DMS79 treated with DMSO at 0.1 percent for 48 hours (cell line): ENCODE results near the gene SCNM1.
"Not testable (repeated sequence)": the region's sequence is repeated elsewhere in the genome, so short reads cannot be mapped to it uniquely, and the experiment has no call there.

ENCODE experiments used
- DNase-seq: peaks from one replicate; lab custom pipeline; 2025; lab: John Stamatoyannopoulos, UW

The SCNM1 gene

DNA sequence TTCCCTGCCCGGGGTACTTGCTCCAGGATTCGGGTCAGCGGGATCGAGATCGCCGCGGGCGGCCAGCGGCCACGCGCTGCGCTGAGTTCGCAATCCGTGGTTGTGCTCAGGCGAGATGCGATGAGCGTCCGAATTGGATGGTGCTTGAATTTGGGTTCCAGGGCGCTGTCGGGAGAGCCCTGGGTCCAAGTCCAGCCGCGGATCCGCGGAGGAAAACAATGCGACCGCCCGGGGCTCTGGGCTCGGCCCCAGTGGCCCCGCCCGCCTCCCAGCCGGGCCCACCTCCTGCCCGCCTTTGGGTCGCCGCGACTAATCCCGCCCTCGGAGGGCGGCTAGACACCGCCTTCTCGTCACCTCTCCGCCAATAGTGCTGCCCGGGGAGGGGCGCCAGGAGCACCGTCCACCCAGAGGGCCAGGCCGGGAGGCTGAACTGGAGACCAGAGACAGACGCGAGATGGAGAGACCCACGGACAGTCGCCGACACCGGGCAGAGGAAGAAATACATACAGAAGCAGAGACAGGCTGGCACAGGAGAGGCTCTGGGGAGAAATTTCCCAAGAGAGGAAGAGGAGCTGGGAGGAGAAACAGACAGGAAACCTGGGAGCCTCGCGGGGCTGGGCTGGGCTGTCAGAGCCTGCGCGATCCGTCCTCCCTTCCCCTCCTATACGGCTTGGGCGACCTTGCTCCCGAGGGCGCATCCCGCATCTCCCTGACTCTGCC lies 19.4 kb upstream of the SCNM1 start, which contains the start of gene SEMA6C:
SEMA6C (minus strand) TSS at position 220 of the 720 bp plus-strand sequence. CDS start 4,010 bp downstream, outside the sequence.
- peak; percentile 91 for DNase-seq

DNA sequence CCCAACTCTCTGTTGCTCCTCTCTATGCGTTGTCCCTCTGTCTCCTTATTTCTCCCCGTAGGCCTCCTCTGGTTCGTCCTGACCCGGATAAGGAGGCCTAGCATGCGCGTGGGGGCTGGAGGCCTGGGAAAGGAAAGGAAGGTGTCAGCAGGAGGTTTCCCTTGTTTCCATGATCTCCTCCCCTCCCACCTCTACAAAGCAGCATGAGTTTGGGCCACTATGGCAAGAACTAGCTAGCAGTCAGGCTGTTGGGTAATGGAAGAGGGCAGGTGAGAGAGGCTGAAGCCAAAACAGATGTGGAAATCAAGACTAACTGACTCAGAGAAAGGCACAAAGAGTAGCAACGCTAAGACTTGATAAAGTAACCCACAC lies 18.8 kb upstream of the SCNM1 start:
- no peak for DNase-seq

DNA sequence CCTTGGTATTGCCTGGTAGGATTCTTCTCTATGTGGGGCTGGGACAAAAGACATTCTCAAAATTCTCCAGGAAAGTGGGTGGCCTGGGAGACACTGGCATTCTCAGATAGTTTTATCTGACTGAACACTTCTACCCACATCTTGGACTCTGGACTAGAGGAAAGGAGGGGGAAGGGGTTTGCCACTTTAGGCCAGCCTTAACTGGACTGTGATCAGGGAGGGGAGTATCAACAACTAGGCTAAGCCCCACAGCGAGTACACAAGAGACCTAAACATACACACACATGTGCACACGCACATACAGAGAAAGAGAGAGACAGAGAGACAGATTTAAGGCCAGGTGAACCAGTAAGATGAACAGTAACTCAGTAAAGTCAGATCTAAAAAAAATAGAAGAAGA lies 18.3 kb upstream of the SCNM1 start:
- no peak for DNase-seq

DNA sequence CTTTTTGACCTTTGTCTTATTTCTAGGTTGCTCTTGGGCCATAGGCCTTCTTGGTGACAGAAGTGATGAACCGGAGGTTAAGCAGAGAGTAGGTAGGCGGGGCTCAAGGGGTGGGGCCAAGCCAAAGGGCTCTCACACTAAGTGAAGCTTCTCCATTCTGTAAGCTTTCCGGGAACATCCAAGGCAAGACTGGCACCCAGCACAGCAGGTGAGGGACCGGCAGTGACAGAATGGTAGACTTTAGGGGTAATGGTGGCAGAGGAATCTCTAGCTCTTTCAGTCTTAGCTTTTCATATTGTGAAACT lies 9.5 kb upstream of the SCNM1 start, which contains the start of gene TNFAIP8L2:
TNFAIP8L2 (plus strand) TSS at position 135 of the 305 bp plus-strand sequence. CDS start 2,049 bp downstream, outside the sequence.
- DNase-seq: no peak

DNA sequence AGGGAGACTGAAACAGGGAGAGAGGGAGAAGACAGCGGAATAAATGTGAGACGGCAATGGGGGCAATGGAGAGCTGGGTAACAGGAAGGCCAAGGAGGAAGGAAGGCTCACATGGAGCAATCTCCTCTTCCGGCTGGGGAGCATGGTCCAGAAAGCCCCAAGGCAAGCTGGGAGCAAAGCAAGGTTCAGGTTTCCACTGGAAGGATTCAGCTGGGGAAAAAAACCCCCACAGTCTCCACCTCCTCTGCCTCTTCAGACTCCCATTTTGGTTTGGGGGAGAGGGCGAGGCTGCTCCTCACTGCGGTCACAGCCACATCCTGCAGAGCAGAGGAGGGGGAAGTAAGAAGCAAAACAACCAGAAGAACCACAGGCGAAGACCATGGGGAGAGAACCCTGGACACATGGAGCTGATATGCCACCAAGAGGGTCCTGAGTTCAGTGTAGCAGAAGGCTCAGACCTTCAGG lies 8.8 kb upstream of the SCNM1 start:
- no peak for DNase-seq

DNA sequence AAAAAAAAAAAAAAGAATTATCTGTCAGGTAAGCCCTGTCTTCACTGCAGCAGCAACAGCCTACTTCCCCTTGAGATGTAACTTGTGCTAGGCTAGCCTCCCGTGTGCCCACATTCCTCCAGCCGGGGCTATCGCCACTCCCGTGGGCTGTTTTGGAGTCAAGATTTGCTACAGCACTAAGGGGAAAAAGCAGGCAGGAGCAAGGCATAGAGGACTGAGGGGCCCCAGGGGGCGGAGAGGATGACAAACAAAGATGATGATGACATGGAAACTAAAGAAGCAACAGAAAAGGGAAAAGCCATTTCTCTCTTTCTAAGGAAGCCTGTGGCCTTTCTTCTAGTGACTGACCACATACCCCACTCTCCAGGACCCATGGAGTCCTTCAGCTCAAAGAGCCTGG lies 7.6 kb upstream of the SCNM1 start:
- no peak for DNase-seq

DNA sequence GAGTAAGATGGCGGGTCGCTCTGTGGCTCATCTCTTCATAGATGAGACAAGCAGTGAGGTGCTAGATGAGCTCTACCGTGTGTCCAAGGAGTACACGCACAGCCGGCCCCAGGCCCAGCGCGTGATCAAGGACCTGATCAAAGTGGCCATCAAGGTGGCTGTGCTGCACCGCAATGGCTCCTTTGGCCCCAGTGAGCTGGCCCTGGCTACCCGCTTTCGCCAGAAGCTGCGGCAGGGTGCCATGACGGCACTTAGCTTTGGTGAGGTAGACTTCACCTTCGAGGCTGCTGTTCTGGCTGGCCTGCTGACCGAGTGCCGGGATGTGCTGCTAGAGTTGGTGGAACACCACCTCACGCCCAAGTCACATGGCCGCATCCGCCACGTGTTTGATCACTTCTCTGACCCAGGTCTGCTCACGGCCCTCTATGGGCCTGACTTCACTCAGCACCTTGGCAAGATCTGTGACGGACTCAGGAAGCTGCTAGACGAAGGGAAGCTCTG lies 7.1 kb upstream of the SCNM1 start:
- no peak for DNase-seq

DNA sequence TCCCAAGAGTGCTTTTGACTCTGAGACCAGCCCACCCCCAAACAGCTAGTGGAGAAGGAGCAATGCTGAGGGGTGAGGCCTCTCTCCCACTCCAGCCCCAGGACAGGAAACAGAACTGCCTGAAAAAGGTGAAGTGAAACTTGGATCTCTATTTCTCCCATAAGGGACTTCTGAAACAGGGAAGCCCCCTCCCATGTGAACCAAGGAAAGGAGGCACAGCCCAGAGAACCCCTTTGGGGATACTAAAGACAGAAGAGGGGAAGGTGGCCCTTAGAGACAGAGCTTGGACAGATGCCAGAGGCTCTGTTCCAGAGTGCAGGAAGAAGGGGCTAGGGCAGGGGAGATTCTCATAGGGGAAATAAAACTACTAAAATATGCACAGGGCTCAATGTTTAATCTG lies 6.6 kb upstream of the SCNM1 start:
- no peak for DNase-seq

DNA sequence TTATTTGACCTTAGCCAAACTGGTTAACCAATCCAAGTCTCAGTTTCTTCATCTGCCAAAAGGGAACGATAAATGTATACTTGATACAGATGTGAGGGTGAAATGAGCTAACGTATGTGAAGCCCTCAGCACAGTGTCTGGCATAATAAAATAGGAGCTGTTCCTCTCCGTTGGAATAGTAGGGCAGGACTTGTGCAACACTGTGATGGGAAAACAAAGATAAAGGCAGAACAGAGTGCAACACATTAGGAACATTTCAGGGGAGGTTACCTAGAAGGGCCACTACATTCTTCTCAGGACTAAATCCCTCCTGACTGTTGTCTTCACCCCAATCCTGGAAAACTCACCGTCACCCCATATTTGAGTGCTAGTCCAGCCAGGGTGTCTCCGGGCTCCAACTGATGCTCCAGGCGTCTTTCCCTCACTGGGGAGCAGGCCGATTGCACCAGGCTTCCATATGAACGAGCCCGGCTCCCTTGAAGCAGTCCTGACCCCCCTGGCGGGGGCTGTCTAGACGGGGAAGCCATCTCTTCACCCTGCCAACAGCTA lies 1.1 kb upstream of the SCNM1 start:
- no peak for DNase-seq

DNA sequence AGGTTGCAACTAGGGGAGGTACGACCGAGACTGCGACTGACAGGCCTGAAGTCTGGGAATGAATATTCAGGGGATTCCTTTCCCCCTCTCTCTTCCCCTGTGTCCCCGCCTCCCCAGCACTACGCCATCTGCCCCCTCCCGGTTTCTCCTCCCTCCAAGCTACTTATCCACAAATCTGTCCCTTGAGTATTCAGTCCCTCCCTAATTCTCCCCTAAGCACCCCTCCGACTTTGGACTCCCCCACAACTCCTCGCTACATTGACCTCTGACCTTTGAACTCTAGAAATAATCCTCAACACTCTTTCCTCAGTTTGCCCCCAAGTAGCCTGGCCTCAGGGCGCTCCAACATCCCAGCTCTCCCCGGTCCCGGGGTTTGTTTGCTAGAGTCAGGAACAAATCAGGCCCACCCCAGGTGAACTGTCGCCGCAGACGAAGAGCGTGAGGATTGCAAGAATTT lies 635 bp upstream of the SCNM1 start:
- DNase-seq: peak; percentile 60

DNA sequence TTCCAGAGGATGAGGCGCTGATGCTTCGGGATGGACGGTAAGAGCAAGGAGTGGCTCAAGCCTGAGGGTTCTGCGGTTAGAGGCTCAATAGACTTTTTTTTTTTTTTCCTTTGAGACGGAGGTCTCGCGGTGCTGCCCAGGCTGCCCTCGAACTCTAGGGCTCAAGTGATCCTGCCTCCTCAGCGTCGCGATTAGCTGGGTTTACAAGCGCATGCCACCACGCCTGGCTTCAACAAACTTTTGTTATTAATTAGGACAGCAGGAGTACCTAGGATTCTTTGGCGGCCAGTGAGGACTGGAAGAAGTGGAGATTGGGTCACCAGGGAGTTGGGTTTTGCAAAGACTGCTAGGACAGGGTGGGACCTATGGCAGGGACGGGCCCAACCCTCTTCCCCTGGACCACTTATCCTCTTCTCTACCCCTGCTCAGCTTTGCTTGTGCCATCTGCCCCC lies 587 bp downstream of the SCNM1 start:
- DNase-seq: no peak

DNA sequence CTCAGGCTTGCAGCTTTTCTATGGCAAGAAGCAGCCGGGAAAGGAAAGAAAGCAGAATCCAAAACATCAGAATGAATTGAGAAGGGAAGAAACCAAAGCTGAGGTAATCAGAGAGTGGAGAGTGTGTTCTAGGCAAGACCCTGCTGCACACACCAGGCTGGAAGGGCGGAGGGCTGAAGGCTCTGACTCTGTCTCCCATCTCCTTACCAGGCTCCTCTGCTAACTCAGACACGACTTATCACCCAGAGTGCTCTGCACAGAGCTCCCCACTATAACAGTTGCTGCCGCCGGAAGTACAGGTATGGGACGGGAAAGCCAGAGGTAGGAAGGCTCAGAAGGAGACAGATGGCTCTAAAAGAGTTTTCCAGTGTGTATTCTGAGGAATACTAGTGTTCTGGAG lies 1.2 kb downstream of the SCNM1 start:
- no peak for DNase-seq

DNA sequence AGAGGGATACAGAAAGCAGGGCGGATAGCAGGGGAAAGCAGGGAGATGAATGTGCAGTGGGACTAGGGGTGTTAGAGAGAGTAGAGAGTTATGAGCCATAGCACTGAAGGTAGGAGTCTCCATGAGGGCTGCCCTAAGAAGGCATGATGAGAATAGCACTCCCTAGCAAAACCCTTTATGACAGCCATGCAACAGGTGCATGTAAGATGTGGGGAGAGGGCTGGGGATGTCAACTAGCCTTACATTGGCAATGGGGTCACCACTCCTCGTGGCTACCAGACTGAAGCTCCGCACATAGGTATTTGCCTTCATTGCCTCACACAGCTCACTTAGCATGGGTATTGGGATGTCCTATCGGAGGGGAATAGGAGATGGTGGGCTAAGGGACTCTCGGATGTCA lies 5.2 kb downstream of the SCNM1 start:
- DNase-seq: no peak

DNA sequence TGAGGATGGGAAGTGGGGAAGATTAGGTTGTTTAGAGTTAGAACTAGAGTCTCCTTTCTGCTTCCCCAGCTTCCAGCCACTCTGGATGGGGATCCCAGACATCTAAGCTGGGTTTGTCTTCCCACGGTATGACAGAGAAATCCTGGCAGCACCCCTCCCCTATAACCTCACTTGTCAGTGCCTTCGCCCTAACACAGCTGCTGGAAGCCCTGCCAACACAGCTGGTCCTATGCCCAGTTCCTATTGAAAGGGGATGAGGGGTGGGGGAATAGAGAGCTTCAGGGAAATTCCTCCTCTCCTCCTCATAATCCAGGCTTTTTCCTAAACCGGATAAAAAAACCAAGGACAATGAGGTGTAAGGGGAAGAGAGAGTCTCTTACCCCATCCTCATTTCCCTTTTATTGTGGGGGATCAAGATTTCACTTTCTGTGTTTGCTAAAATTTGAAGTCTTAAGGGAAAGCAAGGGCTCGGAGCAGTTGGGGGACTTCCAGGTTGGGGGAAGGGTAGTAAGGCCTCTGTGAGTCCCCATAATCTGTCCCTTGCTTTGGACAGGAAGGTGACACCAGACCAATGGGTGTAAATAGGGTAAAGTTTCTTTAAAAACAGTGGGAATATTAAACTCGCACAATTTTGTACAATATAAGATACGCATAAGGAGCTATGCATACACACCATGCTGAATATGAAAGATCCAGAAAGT lies 9.2 kb downstream of the SCNM1 start:
- DNase-seq: no peak

DNA sequence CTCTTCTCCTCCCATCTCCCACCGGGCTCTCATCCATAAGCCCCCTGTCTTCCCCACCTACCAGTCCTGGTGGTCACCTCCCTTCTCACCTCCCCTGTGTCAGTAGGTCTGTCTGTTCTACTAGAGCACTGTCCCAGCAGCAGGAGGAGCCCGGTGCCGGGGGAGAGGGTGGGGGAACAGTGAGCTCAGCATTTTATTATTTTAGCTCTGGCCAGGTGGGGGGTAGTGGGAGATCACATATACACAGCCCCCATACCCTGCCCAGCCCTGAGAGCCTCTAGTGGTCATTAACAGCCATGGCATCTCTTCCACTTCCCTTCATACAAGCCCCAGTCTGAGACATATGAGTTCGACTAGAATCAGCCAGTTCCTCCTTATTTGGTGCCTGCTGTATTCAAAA lies 9.9 kb downstream of the SCNM1 start, which contains the start of gene TMOD4:
TMOD4 (minus strand) TSS at position 119 of the 400 bp plus-strand sequence. CDS start 1,106 bp downstream, outside the sequence.
- no peak for DNase-seq

DNA sequence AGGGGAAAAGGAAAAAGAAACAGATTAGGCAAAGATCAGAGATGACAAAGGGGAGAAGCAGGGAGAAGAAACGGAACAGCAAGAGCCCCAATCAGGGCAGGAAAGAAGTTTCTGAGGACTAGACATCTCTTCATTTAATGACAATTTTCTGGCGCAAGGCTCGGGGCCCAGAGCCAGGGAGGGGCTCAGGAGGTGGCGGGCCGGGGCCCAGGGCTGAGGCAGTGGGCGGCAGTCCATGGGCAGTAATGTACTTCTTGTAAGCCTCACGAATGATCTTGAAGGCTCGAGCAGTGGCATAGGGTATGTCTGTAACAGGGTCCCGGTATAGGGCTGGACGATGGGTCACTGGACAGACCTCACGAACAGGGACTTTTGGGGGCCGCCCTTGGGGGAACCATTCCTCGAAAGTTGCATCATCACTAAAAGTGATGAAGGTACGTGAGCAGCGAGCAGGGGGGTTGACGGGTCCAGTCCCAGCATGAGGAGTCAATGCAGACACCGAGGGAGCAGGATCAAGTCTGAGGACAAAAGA lies 10.6 kb downstream of the SCNM1 start:
- DNase-seq: no peak

DNA sequence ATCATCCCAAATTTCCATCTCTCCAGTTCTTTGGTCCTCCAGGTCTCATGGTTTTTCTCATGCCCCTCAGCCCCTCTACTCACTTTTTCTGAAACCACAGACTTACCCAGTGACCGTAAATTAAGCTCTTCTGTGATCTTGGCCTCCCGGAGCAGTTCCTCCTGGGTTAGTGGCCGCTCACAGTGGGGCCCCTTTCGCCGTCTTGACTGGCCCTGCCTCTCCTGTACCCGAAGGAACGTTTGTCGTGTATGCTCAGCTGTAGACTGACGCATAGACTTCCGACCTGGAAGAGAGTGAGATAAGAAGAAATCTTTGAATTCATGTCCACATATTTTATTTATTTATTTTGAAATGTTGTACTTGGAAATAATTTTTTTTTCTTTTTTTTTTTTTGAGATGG lies 18.3 kb downstream of the SCNM1 start:
- DNase-seq: no peak

DNA sequence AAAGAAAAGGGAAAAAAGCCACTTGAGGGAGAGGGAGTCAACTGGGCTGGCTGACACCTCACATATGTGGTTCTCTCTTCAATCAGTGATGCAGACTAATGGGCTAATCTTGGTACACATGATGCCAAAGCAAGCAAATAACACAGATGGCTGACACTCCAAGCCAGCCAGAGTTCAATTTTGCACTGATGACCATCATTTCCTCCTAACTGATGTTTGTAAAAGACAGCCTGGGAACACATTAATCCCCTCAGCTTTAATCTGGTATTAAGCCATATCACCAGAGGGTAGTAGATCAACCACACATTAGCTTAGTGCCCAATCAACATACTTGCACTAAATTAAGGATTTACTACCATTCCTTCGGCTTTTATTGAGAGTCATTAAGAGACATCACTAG lies 21.3 kb downstream of the SCNM1 start:
- DNase-seq: no peak

DNA sequence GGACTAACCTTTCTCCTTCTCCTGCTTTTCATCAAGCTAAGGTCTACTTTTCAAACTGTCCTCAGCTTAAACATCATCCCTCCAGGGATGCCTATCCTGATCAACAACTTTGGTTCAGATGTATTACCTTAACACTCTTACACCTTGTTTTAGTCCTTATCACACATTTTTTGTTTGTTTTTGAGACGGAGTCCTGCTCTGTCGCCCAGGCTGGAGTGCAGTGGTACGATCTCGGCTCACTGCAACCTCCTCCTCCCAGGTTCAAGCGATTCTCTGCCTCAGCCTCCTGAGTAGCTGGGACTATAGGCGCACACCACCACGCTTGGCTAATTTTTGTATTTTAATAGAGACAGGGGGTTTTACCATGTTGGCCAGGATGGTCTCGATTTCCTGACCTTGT lies 22.7 kb downstream of the SCNM1 start:
- not testable (repeated sequence) for DNase-seq

DNA sequence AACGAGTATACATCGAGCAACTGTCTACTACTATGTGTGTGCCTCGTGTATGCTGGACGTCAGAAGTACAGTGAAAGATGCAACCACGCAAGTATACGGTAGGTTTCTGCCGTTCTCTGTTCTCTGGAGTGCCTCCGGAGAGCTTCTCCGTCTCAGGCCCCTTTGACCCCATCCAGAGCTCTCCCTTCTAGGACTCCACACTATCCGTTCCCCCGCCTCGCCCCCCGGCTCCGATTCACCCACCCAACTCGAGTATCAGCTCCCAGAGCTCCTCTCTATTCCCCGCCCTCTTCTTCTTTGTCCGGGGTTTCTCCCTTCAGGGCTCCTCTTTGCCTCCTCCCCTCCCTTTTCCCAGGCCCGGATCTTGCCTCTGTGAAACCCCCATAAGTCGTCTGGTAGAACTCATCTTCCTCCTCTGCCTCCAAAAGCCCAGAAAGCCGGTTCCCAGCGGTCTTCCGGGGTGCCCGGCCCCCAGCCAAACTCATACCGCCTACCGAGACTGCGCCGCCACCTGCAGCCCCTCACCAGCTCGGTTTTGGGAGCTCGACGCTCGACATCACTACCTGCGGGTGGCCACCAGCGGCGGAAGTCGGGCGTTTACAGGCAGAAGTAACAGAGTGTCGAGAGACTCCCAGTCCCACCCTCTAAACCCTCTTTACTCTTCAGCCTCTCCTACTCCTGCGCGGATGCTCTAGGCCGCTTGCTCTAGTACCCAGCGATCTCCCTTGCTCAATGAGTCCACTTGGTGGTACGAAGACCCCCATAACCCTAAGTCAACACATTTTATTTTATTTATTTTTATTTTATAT lies 23.9 kb downstream of the SCNM1 start, which contains the start of gene VPS72:
VPS72 (minus strand) TSS at position 561 of the 809 bp plus-strand sequence; CDS start at position 485, 76 bp downstream.
- peak; percentile 92 for DNase-seq

DNA sequence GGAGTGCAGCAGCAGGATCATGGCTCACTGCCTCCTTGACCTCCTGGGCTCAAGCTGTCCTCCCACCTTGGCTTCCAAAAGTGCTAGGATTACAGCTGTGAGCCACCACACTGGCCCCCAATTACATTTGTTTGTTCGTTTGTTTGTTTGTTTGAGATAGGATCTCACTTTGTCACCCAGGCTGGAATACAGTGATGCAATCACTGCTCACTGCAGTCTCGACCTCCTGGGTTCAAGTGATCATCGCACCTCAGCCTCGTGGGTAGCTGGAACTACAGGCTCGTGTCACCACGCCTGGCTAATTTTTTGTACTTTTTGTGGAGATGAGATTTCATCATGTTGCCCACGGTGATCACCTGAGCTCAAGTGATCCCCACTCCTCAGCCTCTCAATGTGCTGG lies 26.1 kb downstream of the SCNM1 start:
- DNase-seq: no peak

DNA sequence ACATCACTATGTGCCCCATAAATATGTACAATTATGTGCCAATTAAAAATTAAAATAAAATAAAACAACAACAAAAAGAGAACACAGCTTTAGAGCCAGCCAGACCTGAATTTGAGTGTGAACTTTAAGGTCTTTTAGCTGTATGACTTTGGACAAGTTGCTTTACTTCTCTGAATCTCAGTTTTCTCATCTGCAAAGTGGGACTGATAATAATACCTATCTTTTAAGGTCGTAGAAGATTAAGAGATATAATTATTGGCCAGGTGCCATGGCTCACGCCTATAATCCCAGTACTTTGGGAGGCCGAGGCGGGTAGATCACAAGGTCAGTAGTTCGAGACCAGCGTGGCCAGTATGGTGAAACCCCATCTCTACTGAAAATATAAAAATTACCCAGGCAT lies 27.4 kb downstream of the SCNM1 start:
- DNase-seq: no peak
